Stimulated activated CD4-positive, alpha-beta T cell treated with anti-CD3 and anti-CD28 coated beads, Interleukin-2, amount 100 ng/mL, for 48 hours (primary cell): ENCODE measurements around the gene DRD2.

Experiments
- DNase-seq, 2 donors: peaks; one replicate each; pipeline ENCODE4 v3.0.0-alpha.2; 2020

DRD2 gene

DNA sequence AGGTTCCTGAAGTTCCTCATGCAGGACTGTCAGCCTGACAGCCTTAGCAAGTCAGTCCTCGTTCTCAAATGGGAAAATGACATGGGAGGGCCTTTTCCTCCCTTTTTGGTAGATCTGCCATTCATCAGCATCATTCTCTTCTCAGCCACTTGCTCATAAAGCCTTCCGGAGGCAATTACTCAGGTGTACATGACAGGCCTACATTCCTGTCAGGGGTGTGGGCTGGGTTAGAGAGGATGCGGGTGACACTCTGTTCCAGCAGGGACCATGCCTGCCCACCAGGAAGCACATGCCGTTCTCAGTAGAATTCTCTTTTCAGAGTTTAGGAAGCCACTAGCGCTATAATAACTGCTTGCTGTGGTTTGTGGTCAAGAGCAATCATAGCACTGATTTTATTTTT is 111.8 kb downstream of the DRD2 start:
- DNase-seq, result no peak
